HepG2 (cell line): Measurements from ENCODE around the gene GPR176. TPM values are rescaled to one million over a fixed set of nuclear protein-coding genes. Genes with fewer than 3 reads are reported as not detected.

Source experiments
- ATAC-seq: fragments of 200-7000 bp; cut with Tn5 transposase; 3 replicates; pipeline ENCODE4 v1.9.1; 2020; ENCODE audit warnings: mild to moderate bottlenecking, moderate library complexity
- BruUV-seq: library from RNA; stranded (reverse); fragments of 400-500 nt; replicated peaks from 2 replicates; lab custom pipeline; 2021; lab: Mats Ljungman, UMichigan
- CTCF ChIA-PET: fragments of 300-600 bp; formaldehyde crosslinking; extraction: SDS; loops from one replicate; lab custom pipeline; 2021; ENCODE audit warnings: low total read pairs, inconsistent platforms, low intra/inter-chr PET ratio; lab: Yijun Ruan, JAX
- POLR2A ChIA-PET: fragments of 350-600 bp; sonication (Branson Sonifier 250); formaldehyde crosslinking; loops from one replicate; lab custom pipeline; 2020; ENCODE audit warnings: antibody characterized with exemption, inconsistent platforms; lab: Yijun Ruan, JAX
- DNase-seq: peaks from one replicate; pipeline ENCODE4 v3.0.0-alpha.2; 2015; ENCODE audit warnings: low spot score
- FAIRE-seq: peaks from 3 replicates; lab custom pipeline; 2011; peaks lifted over from hg19 to GRCh38; lab: Jason Lieb, UNC
- H2AFZ ChIP-seq: one replicate; pipeline ENCODE4 v1.6.1; 2011; ENCODE audit warnings: low read length, inconsistent platforms
- H3K27ac ChIP-seq: fragments of 300-600 bp; 3 replicates; pipeline ENCODE4 v1.8.0; 2011; ENCODE audit warnings: mixed run types, mild to moderate bottlenecking, mixed read lengths, low read length, inconsistent platforms; ENCODE audit not compliant: insufficient read depth; ENCODE audit errors: extremely low read length
- H3K27me3 ChIP-seq, 2 experiments: fragments of 200-600 bp in 1 of 2; 2 replicates in 1 of 2; 3 replicates in 1 of 2; pipeline versions ENCODE4 v1.6.0 to v1.8.0; 2011; ENCODE audit warnings: low read length in 2 of 2, mild to moderate bottlenecking in 2 of 2, moderate library complexity in 2 of 2, inconsistent platforms in 1 of 2; ENCODE audit not compliant: insufficient read depth in 2 of 2, control insufficient read depth in 1 of 2
- H3K36me3 ChIP-seq, 2 experiments: fragments of 200-600 bp in 1 of 2; replicated peaks in 1 of 2; 2 replicates in 1 of 2; 3 replicates in 1 of 2; pipeline versions ENCODE4 v1.5.1 to v1.8.0; 2011; ENCODE audit warnings: low read length in 2 of 2, inconsistent platforms in 1 of 2; ENCODE audit not compliant: insufficient read depth in 2 of 2, control insufficient read depth in 1 of 2
- H3K4me1 ChIP-seq: 2 replicates; pipeline ENCODE4 v1.5.1; 2012; ENCODE audit warnings: low read length, inconsistent platforms; ENCODE audit not compliant: insufficient read depth
- H3K4me2 ChIP-seq: 2 replicates; pipeline ENCODE4 v1.6.0; 2011; ENCODE audit warnings: low read depth, low read length, inconsistent platforms
- H3K4me3 ChIP-seq, 3 experiments: fragments of 200-600 bp in 1 of 3; sonication (generic), shearing (Covaris generic) in 1 of 3; replicated peaks in 1 of 3; 2 replicates each; pipeline ENCODE4 v1.5.1; 2011 to 2016; ENCODE audit warnings: low read length in 3 of 3, inconsistent platforms in 2 of 3, low read depth in 2 of 3, mild to moderate bottlenecking in 2 of 3, control low read depth in 1 of 3, mixed read lengths in 1 of 3; ENCODE audit not compliant: insufficient read depth in 1 of 3
- H3K79me2 ChIP-seq: one replicate; pipeline ENCODE4 v1.6.1; 2011; ENCODE audit warnings: low read length, inconsistent platforms; ENCODE audit not compliant: insufficient read depth
- H3K9ac ChIP-seq: 2 replicates; pipeline ENCODE4 v1.6.0; 2011; ENCODE audit warnings: mild to moderate bottlenecking, low read depth, low read length, inconsistent platforms; ENCODE audit not compliant: insufficient read depth
- H3K9me3 ChIP-seq: 2 replicates; pipeline ENCODE4 v1.5.1; 2012; ENCODE audit warnings: mild to moderate bottlenecking, low read length
- H4K20me1 ChIP-seq: 2 replicates; pipeline ENCODE4 v1.6.0; 2011; ENCODE audit warnings: inconsistent platforms, mild to moderate bottlenecking, low read length, moderate library complexity; ENCODE audit not compliant: insufficient read depth
- ARNT ChIP-seq: fragments of 450-650 bp; IDR thresholded peaks from 2 replicates; pipeline ENCODE4 v1.6.1; 2017
- ATF5 ChIP-seq: sonication (generic); formaldehyde crosslinking; IDR thresholded peaks from 2 replicates; pipeline ENCODE4 v1.4.0; 2020; ENCODE audit warnings: mild to moderate bottlenecking, low read depth, missing genetic modification reagents
- ATF7-NPFF ChIP-seq: sonication (generic); formaldehyde crosslinking; IDR thresholded peaks from 2 replicates; pipeline ENCODE4 v1.8.1; 2023; ENCODE audit warnings: mild to moderate bottlenecking, low read depth, missing genetic modification reagents, moderate library complexity
- FOXK2 ChIP-seq: fragments of 450-650 bp; IDR thresholded peaks from 2 replicates; pipeline ENCODE4 v1.6.1; 2016
- HBP1 ChIP-seq: IDR thresholded peaks from 2 replicates; pipeline ENCODE4 v1.6.1; 2016; ENCODE audit warnings: low read depth, control low read depth
- HNF1A ChIP-seq, 2 experiments: sonication (generic) in 1 of 2; formaldehyde crosslinking in 1 of 2; IDR thresholded peaks; 2 replicates each; pipeline versions ENCODE4 v1.4.0 to v1.6.1; 2016 to 2020; ENCODE audit warnings: borderline replicate concordance in 1 of 2, low read depth in 1 of 2, mild to moderate bottlenecking in 1 of 2, missing genetic modification reagents in 1 of 2
- HNRNPH1 ChIP-seq: fragments of 200-400 bp; formaldehyde crosslinking; optimal IDR thresholded peaks from 2 replicates; pipeline ENCODE3; 2017; ENCODE audit warnings: mild to moderate bottlenecking, low read depth, low read length
- MNT ChIP-seq: fragments of 450-650 bp; IDR thresholded peaks from 2 replicates; pipeline ENCODE4 v1.6.1; 2016
- MTF1 ChIP-seq: sonication (generic); formaldehyde crosslinking; IDR thresholded peaks from 2 replicates; pipeline ENCODE4 v1.5.0; 2020; ENCODE audit warnings: missing genetic modification reagents
- MXI1 ChIP-seq: IDR thresholded peaks from 3 replicates; pipeline ENCODE4 v1.6.1; 2012; ENCODE audit warnings: low read depth, low read length, inconsistent platforms, borderline replicate concordance
- TEAD3 ChIP-seq: optimal IDR thresholded peaks from 2 replicates; pipeline ENCODE3; 2016; ENCODE audit warnings: borderline replicate concordance
- TRAFD1 ChIP-seq: sonication (generic); formaldehyde crosslinking; IDR thresholded peaks from 2 replicates; pipeline ENCODE4 v1.5.1; 2020; ENCODE audit warnings: missing genetic modification reagents, mild to moderate bottlenecking, borderline replicate concordance
- ZNF282 ChIP-seq: fragments of 450-650 bp; IDR thresholded peaks from 2 replicates; pipeline ENCODE4 v1.6.1; 2018; ENCODE audit not compliant: partially characterized antibody
- ZNF496 ChIP-seq: sonication (generic); formaldehyde crosslinking; IDR thresholded peaks from 2 replicates; pipeline ENCODE4 v1.8.1; 2023; ENCODE audit warnings: mild to moderate bottlenecking, moderate library complexity, missing genetic modification reagents; ENCODE audit not compliant: insufficient replicate concordance
- WGBS: methylation state at CpG from one replicate; pipeline ENCODE4 v1.1.6; 2017; ENCODE audit warnings: low lambda C conversion rate; 5-methylcytosine and 5-hydroxymethylcytosine counted together
- in situ Hi-C: cut with HindIII; loops from 2 replicates; pipeline ENCODE4 v1.10.0; 2017; ENCODE audit warnings: low pct_unique_long_range_greater_than_20kb; ENCODE audit not compliant: extremely low pct_ligation_motif_present
- intact Hi-C: fragments of 100-400 bp; cut with micrococcal nuclease; formaldehyde crosslinking; loops from one replicate; pipeline ENCODE4 v1.10.0; 2022; ENCODE audit not compliant: unreplicated experiment
- polyA plus RNA-seq, 8 experiments: library from polyadenylated mRNA; depleted of rRNA in 3 of 8; stranded (reverse) in 7 of 8; unstranded in 1 of 8; fragments of >200 nt; fragmentation: Illumina TruSeq in 4 of 8; extraction: Trizol in 4 of 8; gene quantifications; 2 replicates each; pipeline versions ENCODE4 v1.2.1 to v1.2.3, GENCODE V29; 2011 to 2016; ENCODE audit warnings: low read depth in 4 of 8, missing spikeins in 1 of 8, mixed read lengths in 1 of 8; ENCODE audit not compliant: insufficient read depth in 1 of 8
- total RNA-seq, 5 experiments: library from RNA; depleted of rRNA; stranded (reverse); fragments of >200 nt; fragmentation: Illumina TruSeq; extraction: Trizol; gene quantifications; 2 replicates each; pipeline ENCODE4 v1.2.3, GENCODE V29; 2016; ENCODE audit warnings: low read depth in 1 of 5

GPR176 gene
- total and polyA plus RNA-seq, 2 of the 13 experiments (the other 11 are each of a cell fraction or from before 2014, with no cell fraction given): 0.11 to 0.20 TPM

GRCh38 chr15:39850436-39850835 is 69.6 kb downstream of the GPR176 start (continued):
- TF ChIP-seq FOXK2: no peak
- TF ChIP-seq, all 625 proteins: peak for 0

- intact Hi-C loops (no loop called here), in situ Hi-C loops (no loop called here)
- Histone ChIP-seq H3K27ac (no peak overlapping the region), H3K9me3 (no peaks in the 10 kb centered on the region), H3K27me3 (no peaks in the 10 kb centered on the region; a peak in 1 of 5 replicates), H3K4me2 (no peak overlapping the region), H3K9ac (no peak overlapping the region), H3K4me1 (no peaks in the 10 kb centered on the region), H3K36me3 (no peaks in the 10 kb centered on the region), H3K4me3 (no peak overlapping the region), H3K79me2 (no peaks in the 10 kb centered on the region), H2AFZ (no peak overlapping the region), H4K20me1 (no peaks in the 10 kb centered on the region)
- CTCF ChIA-PET: no interaction called here
- DNase-seq (no peak), ATAC-seq (no peak), FAIRE-seq (no peak)
- BruUV-seq: no TSS peak
- WGBS: 44% methylated on average over 2 of the region's 2 CpGs
- POLR2A ChIA-PET: no interaction called here
- TF ChIP-seq ATF7-NPFF (no peak), TEAD3 (CRISPR knock-in tag) (no peak), HNF1A (IDR thresholded peaks at IDR 0.05; ENCODE audit: low read depth) (no peak), HNF1A (CRISPR knock-in tag; IDR thresholded peaks at IDR 0.05; ENCODE audit: borderline replicate concordance) (no peak), ARNT (no peak), HNRNPH1 (no peak), MTF1 (CRISPR knock-in tag) (no peak), ZNF496 (CRISPR knock-in tag) (no peak), HBP1 (CRISPR knock-in tag) (no peak), MXI1 (no peak), ZNF282 (no peak), MNT (no peak), ATF5 (no peak), TRAFD1 (no peak)
Measured at GRCh38 chr15:39846108-39846507, 74.0 kb downstream of the GPR176 start.
